ENCODE measurements around the gene RPAIN.
"Not testable (repeated sequence)": the region's sequence is repeated elsewhere in the genome, so short reads cannot be mapped to it uniquely, and the experiment has no call there.

RPAIN gene

DNA sequence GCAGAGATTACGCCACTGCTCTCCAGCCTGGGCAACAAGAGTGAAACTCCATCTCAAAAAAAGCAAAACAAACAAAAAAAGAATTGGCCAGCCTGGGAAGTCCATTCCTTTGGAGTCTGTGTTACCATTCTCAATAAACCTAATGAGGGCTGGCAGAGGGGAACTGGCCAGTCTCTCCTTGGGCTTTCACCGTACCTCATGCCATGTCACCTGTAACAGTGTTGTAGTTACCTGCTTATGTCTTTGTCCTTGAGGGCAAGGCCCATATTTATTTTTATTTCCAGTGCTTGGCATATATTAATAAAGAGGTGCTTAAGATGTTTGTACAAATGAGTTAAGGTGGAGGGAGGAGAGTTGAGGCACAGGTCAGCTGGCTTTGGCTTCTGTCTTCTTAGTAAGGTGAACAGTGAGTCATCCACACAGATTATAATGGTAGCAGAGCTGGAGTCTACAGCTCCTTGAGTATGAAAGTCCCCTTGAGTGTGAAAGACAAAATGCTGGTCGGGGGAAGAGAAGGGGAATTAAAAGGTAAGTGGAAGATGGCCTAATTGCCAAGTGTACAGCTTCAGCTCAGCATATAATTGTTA, 10.5 kb downstream of the RPAIN start:
- DNase-seq = no peak

DNA sequence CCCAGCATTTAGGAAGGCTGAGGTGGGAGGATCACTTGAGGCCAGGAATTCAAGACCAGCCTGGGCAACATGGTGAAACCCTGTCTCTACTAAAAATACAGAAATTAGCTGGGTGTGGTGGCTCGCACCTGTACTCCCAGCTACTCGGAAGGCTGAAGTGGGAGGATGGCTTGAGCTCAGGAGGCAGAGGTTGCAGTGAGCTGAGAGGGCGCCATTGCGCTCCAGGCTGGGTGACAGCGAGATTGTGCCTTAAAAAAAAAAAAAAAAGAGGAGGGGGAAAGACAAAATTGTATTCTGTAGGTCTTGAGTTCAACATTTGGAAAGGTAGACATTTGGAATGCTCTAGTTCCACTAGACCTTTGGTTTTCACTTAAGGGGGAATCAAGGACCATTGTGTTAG, 11.3 kb downstream of the RPAIN start:
- DNase-seq = not testable (repeated sequence)

DNA sequence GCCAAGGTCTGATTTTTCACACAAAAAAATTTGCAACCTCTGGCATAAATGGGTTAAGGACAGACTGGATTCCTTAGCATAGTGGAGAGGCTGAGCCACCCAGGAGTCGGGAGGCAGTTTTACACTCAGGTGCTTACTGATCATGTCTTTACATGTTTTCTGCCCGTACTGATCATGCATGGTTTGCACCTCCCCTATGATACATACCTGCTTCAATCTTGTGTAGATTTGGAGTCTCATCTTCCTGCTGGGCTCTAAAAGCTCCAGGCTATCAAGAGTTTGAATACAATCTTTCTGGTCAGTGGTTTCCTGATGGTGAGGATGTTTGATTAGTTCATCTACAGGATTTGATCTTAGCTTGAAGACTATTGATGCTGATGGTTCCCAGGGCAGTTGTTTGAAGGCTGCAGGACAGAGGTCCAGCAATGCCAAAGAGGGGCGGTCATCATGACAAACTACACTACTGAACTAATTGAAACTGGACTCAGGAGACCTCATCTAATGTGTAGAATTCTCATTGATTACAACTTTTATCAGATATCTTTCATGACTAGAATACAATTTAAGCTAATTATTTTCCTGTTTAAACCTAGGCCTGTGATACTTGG, 12.1 kb downstream of the RPAIN start:
- DNase-seq = no peak

DNA sequence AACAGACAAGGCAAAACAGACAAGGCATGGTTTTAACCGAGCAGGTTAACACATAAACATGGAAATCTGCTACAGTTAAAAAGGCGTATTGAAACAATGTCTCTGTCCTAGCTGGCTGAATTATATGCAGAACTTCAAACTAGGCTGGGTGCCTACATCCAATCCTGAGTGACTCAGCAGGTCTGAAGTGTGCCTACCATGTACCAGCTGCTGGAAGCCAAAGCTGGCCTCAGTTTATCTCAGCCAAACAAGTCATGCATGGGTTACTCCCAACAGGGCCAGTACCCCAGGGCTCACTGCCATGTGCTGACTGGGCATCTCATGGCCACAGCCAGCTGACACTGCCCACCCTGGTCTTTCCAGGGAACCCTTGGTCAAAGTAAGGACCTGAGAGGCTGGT, 15.0 kb downstream of the RPAIN start:
- no peak for DNase-seq

DNA sequence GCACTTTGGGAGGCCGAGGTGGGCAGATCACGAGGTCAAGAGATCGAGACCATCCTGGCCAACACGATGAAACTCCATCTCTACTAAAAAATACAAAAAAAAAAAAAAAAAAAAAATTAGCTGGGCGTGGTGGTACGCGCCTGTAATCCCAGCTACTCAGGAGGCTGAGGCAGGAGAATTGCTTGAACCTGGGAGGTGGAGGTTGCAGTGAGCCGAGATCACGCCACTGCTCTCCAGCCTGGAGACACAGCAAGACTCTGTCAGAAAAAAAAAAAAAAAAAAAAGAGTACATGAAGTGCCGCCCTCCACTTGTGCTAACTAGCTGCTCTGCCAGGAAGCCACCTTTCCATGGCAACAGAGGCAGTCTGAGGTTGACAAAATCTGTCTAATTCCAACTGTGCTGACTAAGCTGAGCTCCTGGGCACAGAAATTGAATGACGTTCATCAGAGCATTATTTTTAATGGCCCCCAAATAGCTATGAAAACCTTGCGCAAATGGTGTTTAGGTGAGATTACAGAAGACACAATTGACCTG, 15.9 kb downstream of the RPAIN start:
- not testable (repeated sequence) for DNase-seq

DNA sequence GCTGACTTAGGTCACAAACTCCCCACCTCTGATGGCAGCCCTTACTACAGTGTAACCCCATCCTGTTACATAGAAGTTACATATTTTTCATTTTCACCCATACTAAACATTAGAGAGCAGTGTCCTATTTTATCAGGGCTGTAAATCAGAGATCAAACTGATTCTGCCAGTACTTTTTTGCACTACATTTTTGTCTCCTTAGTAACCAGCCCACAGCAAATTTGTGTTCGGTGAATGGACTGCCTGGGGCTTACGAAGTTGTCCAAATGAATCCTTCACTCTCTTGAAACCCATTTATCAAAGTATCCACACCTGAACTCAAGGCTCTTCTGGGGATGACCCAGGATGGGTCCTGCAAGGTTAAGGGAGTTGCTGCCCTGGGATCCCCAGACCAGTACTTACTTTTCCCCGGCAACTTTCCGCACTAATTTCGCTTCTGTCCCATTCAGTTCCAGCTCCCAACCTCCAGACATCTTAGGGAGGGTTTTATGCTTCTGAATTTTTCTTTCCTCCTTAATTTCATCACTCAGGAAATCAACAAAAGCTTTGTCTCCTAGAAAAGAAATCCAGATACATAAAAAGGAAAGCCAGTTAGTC, 17.8 kb downstream of the RPAIN start:
- no peak for DNase-seq

DNA sequence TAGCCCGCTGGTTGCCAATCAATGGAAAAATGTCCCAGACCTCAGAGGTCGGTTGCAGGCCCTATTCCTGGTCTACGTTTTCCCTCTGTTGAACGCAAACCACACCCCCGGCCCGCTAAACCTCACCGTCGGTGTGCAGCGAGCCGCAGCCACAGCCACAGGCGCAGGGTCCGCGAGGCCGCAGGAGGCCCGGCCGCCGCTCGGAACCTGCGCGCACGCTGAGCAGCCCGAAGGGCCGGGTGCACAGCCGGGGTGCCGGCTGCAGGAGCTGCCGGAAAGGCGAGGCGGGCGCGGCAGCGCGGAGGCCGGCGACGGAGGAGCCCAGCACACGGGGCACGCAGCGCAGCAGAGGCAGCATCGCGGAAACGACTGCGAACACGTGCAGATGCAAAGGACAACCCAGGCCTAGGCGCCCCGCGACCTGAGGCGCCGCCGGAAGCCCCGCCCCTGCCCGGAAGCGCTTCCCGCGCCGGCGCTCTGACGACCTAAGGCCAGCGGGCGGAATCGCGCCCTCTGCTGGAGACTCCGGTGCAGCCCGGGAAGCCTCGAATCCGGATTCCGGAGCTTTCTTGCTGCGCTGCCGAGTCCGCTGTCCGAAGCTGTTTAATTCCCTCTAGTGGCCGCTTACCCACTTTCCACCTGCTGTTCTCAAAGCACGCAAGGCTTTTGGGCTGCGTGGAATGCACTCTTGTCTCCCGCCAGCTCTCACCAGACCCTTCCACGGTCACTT, 18.9 kb downstream of the RPAIN start, which contains the start of gene C1QBP:
Gene C1QBP, minus strand, starts transcription at position 440 of the 730 bp plus-strand sequence. Its CDS starts 82 bp downstream, at position 358.
- DNase-seq = peak; percentile 64 to 68

DNA sequence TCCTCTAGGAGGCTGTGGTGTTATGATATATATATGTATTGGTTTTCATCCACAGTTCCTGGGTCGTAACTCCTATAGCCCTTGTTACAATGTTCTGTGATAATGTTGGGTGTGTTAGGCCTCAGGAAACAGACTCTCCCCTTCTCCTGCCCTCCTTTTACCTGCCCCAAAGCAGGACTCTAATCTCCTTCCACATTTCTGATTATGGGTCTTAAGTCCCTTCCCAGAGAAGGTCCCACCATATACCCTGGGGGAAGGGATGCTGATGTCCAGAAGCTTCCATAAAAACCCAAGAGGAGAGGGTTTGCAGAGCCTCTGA, 19.4 kb downstream of the RPAIN start:
- DNase-seq = no peak

DNA sequence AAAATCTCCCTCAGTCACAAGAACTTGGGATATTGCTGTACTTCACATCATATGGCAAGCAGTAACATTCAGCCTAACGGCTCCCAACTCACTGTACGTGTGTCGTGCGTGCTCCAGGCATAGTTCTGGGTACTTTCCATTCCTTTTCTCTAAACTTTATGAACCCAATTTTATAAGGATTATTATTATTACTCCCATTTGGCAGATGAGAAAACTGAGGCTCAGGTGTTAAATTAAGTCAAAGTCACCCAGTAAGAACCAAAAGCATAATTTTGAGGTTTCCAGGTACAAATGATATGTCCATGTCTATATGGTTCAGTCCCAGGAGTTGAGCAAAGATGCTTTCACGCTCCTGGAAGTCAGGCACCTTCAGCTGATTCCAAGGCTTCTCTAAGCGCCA, 23.7 kb downstream of the RPAIN start:
- no peak for DNase-seq

DNA sequence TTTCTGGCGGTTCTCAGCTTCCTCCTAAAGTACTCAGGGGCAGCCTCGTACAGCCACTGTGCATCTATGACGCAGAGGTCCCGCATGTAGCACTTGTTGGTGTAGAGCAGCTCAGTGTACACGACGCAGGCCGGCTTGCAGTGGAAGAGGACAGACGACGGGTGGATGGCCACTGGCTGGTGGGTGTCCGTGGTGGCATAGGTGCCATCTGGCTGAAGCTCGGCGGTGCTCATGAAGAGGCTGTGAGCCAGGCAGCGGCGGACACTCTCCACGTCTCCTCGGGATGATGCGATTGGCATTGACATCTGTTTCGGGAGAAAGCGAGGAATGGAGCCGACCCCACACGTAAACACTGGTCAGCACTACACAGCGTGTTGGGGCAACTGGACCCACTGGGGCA, 24.2 kb downstream of the RPAIN start:
- no peak for DNase-seq

DNA sequence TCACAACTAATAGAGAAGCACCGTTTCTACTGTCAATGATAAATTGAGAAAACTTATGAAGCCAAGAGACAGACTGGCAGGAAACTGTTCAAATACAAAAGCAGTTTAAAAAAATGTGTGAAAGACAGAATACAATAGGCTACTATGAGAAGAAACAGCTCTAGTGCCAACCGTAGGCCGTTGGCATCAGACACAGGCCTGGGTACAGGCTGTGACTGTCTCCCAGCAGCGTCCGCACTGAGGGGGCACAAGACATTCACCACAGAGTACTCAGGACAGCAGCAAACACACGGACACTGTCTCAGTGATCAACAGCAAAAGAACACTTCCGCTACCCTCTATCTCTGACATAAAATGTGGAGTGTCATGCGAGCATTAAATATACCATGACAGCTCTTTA, 26.8 kb downstream of the RPAIN start:
- DNase-seq = no peak

DNA sequence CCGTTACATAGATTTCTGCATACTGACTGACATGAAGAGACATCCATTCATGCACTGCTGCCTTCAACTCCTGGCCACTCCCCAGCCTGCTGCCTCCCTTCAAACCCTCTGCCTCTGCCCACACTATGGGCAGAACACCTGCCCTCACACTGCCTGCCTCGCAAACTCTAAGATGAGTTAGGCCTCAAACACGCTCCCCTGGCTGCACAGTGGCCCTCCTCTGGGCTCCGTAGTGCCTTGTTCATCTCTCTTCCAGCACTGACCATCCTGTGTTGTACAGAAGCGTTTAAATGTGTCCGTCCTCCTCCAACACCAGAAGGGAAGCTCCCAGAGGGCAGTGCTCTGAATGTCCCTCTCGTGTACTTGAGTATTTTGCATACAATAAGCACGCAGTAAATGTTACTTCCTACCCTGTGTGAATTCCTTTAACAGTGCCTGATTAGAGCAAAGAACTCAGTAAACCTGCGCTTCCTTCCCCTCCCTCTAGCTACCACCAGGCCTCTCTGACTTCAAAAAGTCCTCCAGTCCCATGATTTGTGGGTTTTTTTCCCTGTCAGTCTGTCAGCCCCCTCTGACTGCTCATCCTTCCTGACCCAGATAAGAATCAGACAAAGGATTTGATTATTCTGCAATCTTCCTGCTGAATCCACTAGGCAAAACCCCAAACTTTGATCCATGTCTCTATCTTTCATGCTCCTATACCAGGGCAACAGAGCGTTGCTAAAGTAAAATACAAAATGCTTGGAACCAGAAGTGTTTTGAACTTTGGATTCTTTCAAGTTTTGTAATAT, 44.9 kb downstream of the RPAIN start:
- no peak for DNase-seq

DNA sequence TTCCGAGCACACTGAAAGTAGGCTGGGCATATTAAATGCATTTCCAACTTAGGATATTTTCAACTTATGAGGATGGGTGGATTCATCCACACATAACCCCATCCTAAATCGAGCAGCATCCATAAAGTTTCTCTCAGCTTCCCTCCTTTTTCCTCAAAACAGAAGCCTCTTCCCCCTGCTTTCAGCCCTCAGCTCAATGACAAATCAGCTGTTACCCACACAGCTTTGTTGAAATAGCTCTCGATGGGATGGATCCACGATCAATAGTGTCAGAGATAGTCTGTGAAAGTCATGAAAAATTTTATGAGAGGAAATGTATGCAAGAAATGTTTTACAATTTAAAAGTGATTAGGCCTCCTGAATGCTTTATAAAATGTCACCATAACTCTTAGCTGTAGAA, 46.3 kb downstream of the RPAIN start:
- DNase-seq = no peak

DNA sequence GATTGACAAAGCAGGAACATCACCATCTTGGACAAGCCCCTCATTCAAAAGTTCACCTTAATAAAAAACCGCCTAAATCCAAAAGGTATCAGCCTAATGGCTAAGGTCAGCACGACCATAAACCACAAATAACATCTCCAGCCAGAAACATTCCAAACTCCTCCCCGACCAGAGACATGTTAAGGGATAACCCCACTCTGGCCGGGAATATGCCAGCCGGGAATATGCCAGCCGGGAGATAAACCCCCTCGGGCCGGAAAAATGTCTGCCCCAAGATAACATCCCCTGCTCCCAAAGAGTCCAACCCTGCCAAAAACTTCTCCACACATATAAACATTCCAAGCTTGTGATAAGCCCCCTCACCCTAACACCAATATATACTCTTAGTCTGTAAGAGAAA, 47.4 kb downstream of the RPAIN start:
- DNase-seq = no peak

DNA sequence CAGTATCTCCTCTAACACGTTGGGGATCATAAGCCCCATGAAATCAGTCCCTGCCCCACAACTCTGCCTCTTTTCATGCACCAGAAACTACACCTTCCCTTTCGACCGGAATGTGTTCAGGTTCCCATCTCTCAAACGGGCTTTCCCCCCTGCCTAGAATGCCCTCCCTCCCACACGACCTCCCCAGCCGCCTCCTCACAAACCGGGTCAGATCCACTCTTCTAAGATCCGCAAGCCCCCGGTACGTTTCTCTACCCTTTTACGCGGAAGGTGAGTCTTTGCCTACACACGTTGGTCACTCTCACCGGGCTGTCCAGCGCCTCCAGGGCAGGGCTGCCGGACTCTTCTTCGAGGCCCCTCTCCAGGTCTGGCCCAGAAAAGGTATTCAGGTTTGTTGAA, 48.1 kb downstream of the RPAIN start:
- no peak for DNase-seq

DNA sequence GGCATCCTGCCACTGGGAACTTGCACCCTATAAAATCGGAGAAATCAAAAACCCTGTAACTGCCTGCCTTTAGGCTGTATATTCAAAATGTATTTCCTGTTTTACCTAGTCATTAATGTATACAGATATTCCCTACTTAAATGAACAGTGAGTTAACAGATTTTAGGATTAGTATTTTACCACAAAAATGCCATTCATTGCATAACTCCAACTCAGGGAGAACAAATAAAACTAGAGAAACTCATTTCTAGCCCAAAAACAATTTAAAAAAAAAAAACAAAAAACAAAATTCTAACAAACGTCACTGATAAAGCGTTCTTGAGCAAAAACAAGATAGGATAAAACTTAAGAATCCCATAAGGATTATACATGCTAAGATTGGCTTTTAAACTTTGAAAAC, 52.5 kb downstream of the RPAIN start:
- no peak for DNase-seq

DNA sequence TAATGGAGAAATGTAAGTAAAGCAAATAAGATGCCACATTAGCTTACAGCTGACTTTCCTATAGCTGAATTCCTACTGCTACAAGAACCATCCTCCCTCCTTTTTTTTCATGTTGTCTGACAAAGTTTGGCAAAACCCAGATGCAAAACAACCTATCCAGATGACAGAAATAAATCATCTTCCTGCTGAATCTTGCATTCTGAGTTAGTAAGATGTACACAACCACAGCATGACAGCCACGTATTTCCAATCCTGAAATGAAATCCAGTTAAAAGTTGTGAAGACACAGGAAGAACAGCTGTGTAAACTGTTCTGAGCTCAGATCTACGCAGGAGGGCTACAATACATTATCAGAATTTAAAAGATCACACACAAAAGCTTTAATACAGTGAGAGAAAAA, 53.9 kb downstream of the RPAIN start:
- no peak for DNase-seq

DNA sequence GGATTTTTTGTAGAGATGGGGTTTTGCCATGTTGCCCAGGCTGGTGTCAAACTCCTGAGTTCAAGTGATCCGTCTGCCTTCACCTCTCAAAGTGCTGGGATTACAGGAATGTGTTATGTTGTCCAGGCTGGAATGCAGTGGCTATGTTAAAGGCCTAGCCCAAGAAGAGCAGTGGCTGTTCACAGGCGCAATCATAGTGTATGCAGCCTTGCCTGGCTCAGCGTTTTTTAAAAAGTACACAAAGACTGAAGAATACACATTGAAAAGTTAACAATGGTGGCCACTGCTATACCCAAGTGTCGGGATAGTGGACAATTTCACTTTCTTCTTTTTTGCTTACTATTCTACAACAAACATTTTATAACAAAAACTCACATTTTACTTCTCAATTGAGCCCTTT, 59.0 kb downstream of the RPAIN start:
- no peak for DNase-seq

DNA sequence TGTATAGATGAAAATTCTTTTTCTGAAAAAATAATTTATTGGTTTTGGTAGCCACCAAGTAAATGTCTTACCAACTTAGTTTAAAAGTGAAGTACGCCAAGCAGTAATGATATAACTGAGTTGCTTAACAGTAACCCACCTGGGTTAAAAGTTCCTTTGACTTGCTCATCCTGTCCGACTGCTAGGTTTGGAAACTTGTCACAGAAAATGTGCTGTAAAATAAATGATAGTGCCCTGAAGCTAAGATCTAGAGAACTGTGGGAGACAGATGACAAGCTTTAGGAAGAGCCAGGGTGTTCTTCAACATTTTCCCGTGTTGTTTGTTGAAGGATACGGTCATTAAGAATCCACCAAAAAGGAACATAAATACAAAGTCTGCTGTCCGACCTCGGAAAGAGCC, 61.0 kb downstream of the RPAIN start:
- no peak for DNase-seq

DNA sequence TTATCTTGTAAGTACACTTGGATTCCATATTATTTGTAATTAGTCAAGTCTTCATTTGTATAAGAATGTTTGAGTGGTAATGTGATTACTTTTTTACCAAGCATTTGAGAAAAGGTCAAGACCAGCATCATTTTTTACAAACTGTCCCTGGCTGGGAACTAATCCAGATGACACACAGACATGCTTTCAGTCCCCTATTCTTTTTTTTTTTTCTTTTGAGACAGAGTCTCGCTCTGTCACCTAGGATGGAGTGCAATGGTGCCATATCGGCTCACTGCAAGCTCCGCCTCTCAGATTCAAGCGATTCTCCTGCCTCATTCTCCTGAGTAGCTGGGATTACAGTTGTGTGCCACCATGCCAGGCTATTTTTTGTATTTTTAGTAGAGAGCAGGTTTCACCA, 61.5 kb downstream of the RPAIN start:
- no peak for DNase-seq

All from AML-193 (cell line).